Liver (tissue), 9 donors: ENCODE results near the gene DHX57. TPM values are rescaled to one million over a fixed set of nuclear protein-coding genes. Genes with fewer than 3 reads are reported as not detected.

Source experiments
- DNase-seq: peaks from one replicate; pipeline ENCODE4 v3.0.0-alpha.2; 2017; ENCODE audit warnings: low spot score
- H3K27ac ChIP-seq, 2 donors: one replicate each; pipeline ENCODE4 v1.7.0; 2013; ENCODE audit warnings: inconsistent platforms in 2 of 2, low read length in 2 of 2, control low read depth in 1 of 2, low read depth in 1 of 2, mild to moderate bottlenecking in 1 of 2
- H3K27me3 ChIP-seq, 4 donors: one replicate each; pipeline versions ENCODE4 v1.6.1 to v1.7.0; 2013; ENCODE audit warnings: low read length in 3 of 4, inconsistent platforms in 1 of 4, mild to moderate bottlenecking in 1 of 4, moderate library complexity in 1 of 4; ENCODE audit not compliant: control insufficient read depth in 4 of 4, insufficient read depth in 4 of 4
- H3K36me3 ChIP-seq, 4 donors: one replicate each; pipeline versions ENCODE4 v1.6.1 to v1.7.0; 2013; ENCODE audit warnings: low read length in 3 of 4, mild to moderate bottlenecking in 3 of 4, low read depth in 1 of 4, moderate library complexity in 1 of 4; ENCODE audit not compliant: control insufficient read depth in 4 of 4, insufficient read depth in 3 of 4
- H3K4me1 ChIP-seq, 4 donors: one replicate each; pipeline versions ENCODE4 v1.6.1 to v1.7.0; 2013; ENCODE audit warnings: low read length in 3 of 4, mild to moderate bottlenecking in 3 of 4, moderate library complexity in 1 of 4; ENCODE audit not compliant: control insufficient read depth in 4 of 4, insufficient read depth in 4 of 4
- H3K4me3 ChIP-seq, 3 donors: one replicate each; pipeline versions ENCODE4 v1.6.1 to v1.7.0; 2013; ENCODE audit warnings: low read length in 3 of 3, control low read depth in 1 of 3, low read depth in 1 of 3, mild to moderate bottlenecking in 1 of 3
- H3K9ac ChIP-seq, 2 donors: one replicate each; pipeline ENCODE4 v1.7.0; 2013; ENCODE audit warnings: low read length in 2 of 2, mild to moderate bottlenecking in 2 of 2, moderate library complexity in 2 of 2, control low read depth in 1 of 2, low read depth in 1 of 2
- H3K9me3 ChIP-seq, 4 donors: one replicate each; pipeline versions ENCODE4 v1.6.1 to v1.7.0; 2013; ENCODE audit warnings: low read length in 3 of 4; ENCODE audit not compliant: control insufficient read depth in 4 of 4
- EGR1 ChIP-seq, 2 donors: IDR thresholded peaks; 2 replicates each; pipeline ENCODE4 v1.6.1; 2016 to 2018; ENCODE audit warnings: antibody characterized with exemption in 2 of 2, low read depth in 2 of 2
- FOXA1 ChIP-seq: IDR thresholded peaks from 2 replicates; pipeline ENCODE4 v1.6.1; 2016; ENCODE audit warnings: antibody characterized with exemption
- FOXA2 ChIP-seq: IDR thresholded peaks from 2 replicates; pipeline ENCODE4 v1.6.1; 2016; ENCODE audit warnings: antibody characterized with exemption
- GABPA ChIP-seq, 2 donors: IDR thresholded peaks in 1 of 2; conservative IDR thresholded peaks in 1 of 2; 2 replicates each; pipeline ENCODE4 v1.6.1; 2016; ENCODE audit warnings: antibody characterized with exemption in 2 of 2, mild to moderate bottlenecking in 1 of 2, moderate library complexity in 1 of 2
- HNF4A ChIP-seq, 2 donors: conservative IDR thresholded peaks; 2 replicates each; pipeline ENCODE4 v1.6.1; 2016; ENCODE audit warnings: antibody characterized with exemption in 2 of 2, mild to moderate bottlenecking in 2 of 2
- HNF4G ChIP-seq: IDR thresholded peaks from 2 replicates; pipeline ENCODE4 v1.6.1; 2016; ENCODE audit warnings: antibody characterized with exemption
- JUND ChIP-seq, 2 donors: IDR thresholded peaks; 2 replicates each; pipeline ENCODE4 v1.6.1; 2016; ENCODE audit warnings: antibody characterized with exemption in 2 of 2
- NR2F2 ChIP-seq: IDR thresholded peaks from 2 replicates; pipeline ENCODE4 v1.6.1; 2016; ENCODE audit warnings: antibody characterized with exemption
- RAD21 ChIP-seq, 2 donors: IDR thresholded peaks; 2 replicates each; pipeline ENCODE4 v1.6.1; 2016; ENCODE audit warnings: antibody characterized with exemption in 2 of 2, mild to moderate bottlenecking in 2 of 2
- RXRA ChIP-seq, 2 donors: IDR thresholded peaks; 2 replicates each; pipeline ENCODE4 v1.6.1; 2017 to 2018; ENCODE audit warnings: antibody characterized with exemption in 2 of 2, mild to moderate bottlenecking in 1 of 2
- SP1 ChIP-seq: IDR thresholded peaks from 2 replicates; pipeline ENCODE4 v1.6.1; 2018; ENCODE audit warnings: antibody characterized with exemption, mild to moderate bottlenecking
- TAF1 ChIP-seq: conservative IDR thresholded peaks from 2 replicates; pipeline ENCODE4 v1.6.1; 2016; ENCODE audit warnings: antibody characterized with exemption, mild to moderate bottlenecking
- YY1 ChIP-seq: IDR thresholded peaks from 2 replicates; pipeline ENCODE4 v1.6.1; 2016; ENCODE audit warnings: antibody characterized with exemption, mild to moderate bottlenecking
- WGBS: extraction: QIAGEN DNeasy Blood & Tissue Kit; methylation state at CpG from one replicate; pipeline ENCODE4 v1.1.7; 2013; 5-methylcytosine and 5-hydroxymethylcytosine counted together
- polyA plus RNA-seq, 2 donors: library from polyadenylated mRNA; stranded (reverse) in 1 of 2; unstranded in 1 of 2; fragments of 200-250 nt in 1 of 2; fragments of >200 nt in 1 of 2; fragmentation: Nextera tagmentation in 1 of 2; extraction: Ambion mirVana in 1 of 2; gene quantifications; one replicate each; pipeline versions ENCODE4 v1.2.1 to v1.2.3, GENCODE V29; 2013 to 2015
- total RNA-seq, 2 donors: library from RNA; depleted of rRNA; stranded (reverse); fragments of >200 nt; gene quantifications; one replicate each; pipeline ENCODE4 v1.2.3, GENCODE V29; 2014
- TF ChIP-seq, protein P1 (sequence below): IDR thresholded peaks from 2 replicates; pipeline ENCODE4 v1.6.1; 2016; ENCODE audit warnings: antibody characterized with exemption, mild to moderate bottlenecking
- TF ChIP-seq, protein P2 (sequence below): IDR thresholded peaks from 2 replicates; pipeline ENCODE4 v1.6.1; 2016; ENCODE audit warnings: antibody characterized with exemption
- TF ChIP-seq, protein P3 (sequence below): fragments of 150-350 bp; IDR thresholded peaks from 2 replicates; pipeline ENCODE4 v1.5.1; 2017; ENCODE audit warnings: improper control_type of control experiment, low read depth, low read length; ENCODE audit not compliant: missing input control
- TF ChIP-seq, protein P4 (sequence below): IDR thresholded peaks from 2 replicates; pipeline ENCODE4 v1.6.1; 2016; ENCODE audit warnings: antibody characterized with exemption
- TF ChIP-seq, protein P5 (sequence below): IDR thresholded peaks from 2 replicates; pipeline ENCODE4 v1.6.1; 2016; ENCODE audit warnings: antibody characterized with exemption
- donor health status: healthy.
- donor health status: healthy.
- donor health status: healthy.
- donor health status: healthy.
- donor health status: healthy.

DHX57 gene
- total and polyA plus RNA-seq, 4 donors, result 2.8 to 8.7 (median 5.4) TPM

DNA sequence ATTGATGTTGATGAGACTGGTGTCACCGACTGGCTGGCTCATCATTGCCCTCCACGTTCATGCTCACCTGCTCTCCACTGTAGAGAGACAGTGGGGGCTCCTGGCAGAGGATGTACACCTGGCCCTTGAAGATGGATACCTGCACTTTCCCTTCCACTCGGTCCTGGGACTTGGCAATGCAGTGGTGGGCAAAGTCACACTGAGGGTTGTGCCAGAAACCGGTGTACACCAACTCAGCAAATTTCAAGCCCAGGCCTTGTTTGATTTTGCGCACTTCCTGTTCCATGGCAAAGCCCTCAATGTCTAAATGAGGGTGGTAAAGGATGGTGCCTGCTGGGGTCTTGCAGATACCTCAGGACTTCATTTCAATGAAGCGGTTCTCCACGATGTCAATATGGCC lies 65.2 kb downstream of the DHX57 start:
- 77% methylated on average over 7 of the region's 7 CpGs for WGBS
- no peaks in the 10 kb centered on the region for H3K27me3 ChIP-seq
- H3K4me1 ChIP-seq, result peaks cover 0 to 16% (median 0%) of the 10 kb centered on the region in 4 donors
- H3K4me3 ChIP-seq, result no peak overlapping the region
- DNase-seq, result no peak
- no peak overlapping the region for H3K9ac ChIP-seq
- no peaks in the 10 kb centered on the region for H3K9me3 ChIP-seq
- peaks cover 0 to 4% (median 1%) of the 10 kb centered on the region in 4 donors for H3K36me3 ChIP-seq
- TF ChIP-seq JUND (IDR thresholded peaks at IDR 0.05) (no peak), HNF4A (conservative IDR thresholded peaks at IDR 0.05) (peak in 1 of 2 donors; percentile 41), GABPA (IDR thresholded peaks at IDR 0.05 in 1 of 2, conservative IDR thresholded peaks at IDR 0.05 in 1 of 2) (no peak)
- H3K27ac ChIP-seq, result peak overlapping the region in 1 of 2 donors; percentile 57

DNA sequence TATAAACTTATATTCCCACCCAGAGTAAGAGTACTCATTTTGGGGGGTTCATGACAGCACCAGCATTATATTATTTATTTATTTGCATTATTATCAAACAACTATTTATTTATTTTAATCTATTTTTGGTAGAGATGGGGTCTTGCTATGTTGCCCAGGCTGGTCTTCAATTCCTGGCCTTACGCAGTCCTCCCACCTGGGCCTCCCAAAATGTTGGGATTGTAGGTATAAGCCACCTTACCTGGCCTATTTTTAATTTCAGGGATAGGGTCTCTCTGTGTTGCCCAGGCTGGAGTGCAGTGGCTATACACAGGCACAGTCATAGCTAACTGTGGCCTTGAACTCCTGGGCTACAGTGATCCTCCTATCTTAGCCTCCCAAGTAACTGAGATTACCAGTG lies 67.1 kb downstream of the DHX57 start:
- 95% methylated on average over 1 of the region's 1 CpG for WGBS
- Histone ChIP-seq H3K9ac (no peak overlapping the region), H3K27me3 (no peaks in the 10 kb centered on the region), H3K4me3 (no peak overlapping the region), H3K27ac (no peak overlapping the region), H3K36me3 (peaks cover 0 to 2% (median 1%) of the 10 kb centered on the region in 4 donors), H3K4me1 (peaks cover 0 to 14% (median 0%) of the 10 kb centered on the region in 4 donors), H3K9me3 (no peaks in the 10 kb centered on the region)
- DNase-seq, result no peak
- TF ChIP-seq SP1 (no peak), GABPA (IDR thresholded peaks at IDR 0.05 in 1 of 2, conservative IDR thresholded peaks at IDR 0.05 in 1 of 2) (no peak), NR2F2 (no peak), RXRA (IDR thresholded peaks at IDR 0.05) (no peak), EGR1 (IDR thresholded peaks at IDR 0.05; ENCODE audit: low read depth in 2 of 2) (no peak), HNF4A (conservative IDR thresholded peaks at IDR 0.05) (no peak), YY1 (no peak), JUND (IDR thresholded peaks at IDR 0.05) (no peak), FOXA2 (no peak), RAD21 (IDR thresholded peaks at IDR 0.05) (no peak), TAF1 (no peak), HNF4G (no peak), FOXA1 (no peak)
- TF ChIP-seq, protein P1, sequence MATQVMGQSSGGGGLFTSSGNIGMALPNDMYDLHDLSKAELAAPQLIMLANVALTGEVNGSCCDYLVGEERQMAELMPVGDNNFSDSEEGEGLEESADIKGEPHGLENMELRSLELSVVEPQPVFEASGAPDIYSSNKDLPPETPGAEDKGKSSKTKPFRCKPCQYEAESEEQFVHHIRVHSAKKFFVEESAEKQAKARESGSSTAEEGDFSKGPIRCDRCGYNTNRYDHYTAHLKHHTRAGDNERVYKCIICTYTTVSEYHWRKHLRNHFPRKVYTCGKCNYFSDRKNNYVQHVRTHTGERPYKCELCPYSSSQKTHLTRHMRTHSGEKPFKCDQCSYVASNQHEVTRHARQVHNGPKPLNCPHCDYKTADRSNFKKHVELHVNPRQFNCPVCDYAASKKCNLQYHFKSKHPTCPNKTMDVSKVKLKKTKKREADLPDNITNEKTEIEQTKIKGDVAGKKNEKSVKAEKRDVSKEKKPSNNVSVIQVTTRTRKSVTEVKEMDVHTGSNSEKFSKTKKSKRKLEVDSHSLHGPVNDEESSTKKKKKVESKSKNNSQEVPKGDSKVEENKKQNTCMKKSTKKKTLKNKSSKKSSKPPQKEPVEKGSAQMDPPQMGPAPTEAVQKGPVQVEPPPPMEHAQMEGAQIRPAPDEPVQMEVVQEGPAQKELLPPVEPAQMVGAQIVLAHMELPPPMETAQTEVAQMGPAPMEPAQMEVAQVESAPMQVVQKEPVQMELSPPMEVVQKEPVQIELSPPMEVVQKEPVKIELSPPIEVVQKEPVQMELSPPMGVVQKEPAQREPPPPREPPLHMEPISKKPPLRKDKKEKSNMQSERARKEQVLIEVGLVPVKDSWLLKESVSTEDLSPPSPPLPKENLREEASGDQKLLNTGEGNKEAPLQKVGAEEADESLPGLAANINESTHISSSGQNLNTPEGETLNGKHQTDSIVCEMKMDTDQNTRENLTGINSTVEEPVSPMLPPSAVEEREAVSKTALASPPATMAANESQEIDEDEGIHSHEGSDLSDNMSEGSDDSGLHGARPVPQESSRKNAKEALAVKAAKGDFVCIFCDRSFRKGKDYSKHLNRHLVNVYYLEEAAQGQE, result no peak
- TF ChIP-seq, protein P2, sequence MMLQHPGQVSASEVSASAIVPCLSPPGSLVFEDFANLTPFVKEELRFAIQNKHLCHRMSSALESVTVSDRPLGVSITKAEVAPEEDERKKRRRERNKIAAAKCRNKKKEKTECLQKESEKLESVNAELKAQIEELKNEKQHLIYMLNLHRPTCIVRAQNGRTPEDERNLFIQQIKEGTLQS, result no peak
- TF ChIP-seq, protein P3, sequence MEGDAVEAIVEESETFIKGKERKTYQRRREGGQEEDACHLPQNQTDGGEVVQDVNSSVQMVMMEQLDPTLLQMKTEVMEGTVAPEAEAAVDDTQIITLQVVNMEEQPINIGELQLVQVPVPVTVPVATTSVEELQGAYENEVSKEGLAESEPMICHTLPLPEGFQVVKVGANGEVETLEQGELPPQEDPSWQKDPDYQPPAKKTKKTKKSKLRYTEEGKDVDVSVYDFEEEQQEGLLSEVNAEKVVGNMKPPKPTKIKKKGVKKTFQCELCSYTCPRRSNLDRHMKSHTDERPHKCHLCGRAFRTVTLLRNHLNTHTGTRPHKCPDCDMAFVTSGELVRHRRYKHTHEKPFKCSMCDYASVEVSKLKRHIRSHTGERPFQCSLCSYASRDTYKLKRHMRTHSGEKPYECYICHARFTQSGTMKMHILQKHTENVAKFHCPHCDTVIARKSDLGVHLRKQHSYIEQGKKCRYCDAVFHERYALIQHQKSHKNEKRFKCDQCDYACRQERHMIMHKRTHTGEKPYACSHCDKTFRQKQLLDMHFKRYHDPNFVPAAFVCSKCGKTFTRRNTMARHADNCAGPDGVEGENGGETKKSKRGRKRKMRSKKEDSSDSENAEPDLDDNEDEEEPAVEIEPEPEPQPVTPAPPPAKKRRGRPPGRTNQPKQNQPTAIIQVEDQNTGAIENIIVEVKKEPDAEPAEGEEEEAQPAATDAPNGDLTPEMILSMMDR, result no peak
- TF ChIP-seq, protein P4, sequence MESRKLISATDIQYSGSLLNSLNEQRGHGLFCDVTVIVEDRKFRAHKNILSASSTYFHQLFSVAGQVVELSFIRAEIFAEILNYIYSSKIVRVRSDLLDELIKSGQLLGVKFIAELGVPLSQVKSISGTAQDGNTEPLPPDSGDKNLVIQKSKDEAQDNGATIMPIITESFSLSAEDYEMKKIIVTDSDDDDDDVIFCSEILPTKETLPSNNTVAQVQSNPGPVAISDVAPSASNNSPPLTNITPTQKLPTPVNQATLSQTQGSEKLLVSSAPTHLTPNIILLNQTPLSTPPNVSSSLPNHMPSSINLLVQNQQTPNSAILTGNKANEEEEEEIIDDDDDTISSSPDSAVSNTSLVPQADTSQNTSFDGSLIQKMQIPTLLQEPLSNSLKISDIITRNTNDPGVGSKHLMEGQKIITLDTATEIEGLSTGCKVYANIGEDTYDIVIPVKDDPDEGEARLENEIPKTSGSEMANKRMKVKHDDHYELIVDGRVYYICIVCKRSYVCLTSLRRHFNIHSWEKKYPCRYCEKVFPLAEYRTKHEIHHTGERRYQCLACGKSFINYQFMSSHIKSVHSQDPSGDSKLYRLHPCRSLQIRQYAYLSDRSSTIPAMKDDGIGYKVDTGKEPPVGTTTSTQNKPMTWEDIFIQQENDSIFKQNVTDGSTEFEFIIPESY, result no peak
- TF ChIP-seq, protein P5, sequence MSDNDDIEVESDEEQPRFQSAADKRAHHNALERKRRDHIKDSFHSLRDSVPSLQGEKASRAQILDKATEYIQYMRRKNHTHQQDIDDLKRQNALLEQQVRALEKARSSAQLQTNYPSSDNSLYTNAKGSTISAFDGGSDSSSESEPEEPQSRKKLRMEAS, result no peak
